NCI-H524 treated with DMSO at 0.1 percent for 48 hours (cell line): ENCODE measurements around the gene PITPNM1.
A peak's percentile ranks its signal among the peaks of the same experiment; 100 is the strongest.
"Not testable (repeated sequence)": the region's sequence is repeated elsewhere in the genome, so short reads cannot be mapped to it uniquely, and the experiment has no call there.

Experiments
- DNase-seq: peaks from one replicate; lab custom pipeline; 2025; lab: John Stamatoyannopoulos, UW

PITPNM1 gene

GRCh38 chr11:67523556-67524479, 18.7 kb upstream of the PITPNM1 start:
- DNase-seq, result no peak

GRCh38 chr11:67522844-67523555, 17.8 kb upstream of the PITPNM1 start, which contains the start of gene CABP2:
Gene CABP2 (minus strand): TSS chr11:67523446. CDS start chr11:67523326, 120 bp downstream.
- no peak for DNase-seq

GRCh38 chr11:67522338-67522737, 17.2 kb upstream of the PITPNM1 start:
- DNase-seq, result no peak

DNA sequence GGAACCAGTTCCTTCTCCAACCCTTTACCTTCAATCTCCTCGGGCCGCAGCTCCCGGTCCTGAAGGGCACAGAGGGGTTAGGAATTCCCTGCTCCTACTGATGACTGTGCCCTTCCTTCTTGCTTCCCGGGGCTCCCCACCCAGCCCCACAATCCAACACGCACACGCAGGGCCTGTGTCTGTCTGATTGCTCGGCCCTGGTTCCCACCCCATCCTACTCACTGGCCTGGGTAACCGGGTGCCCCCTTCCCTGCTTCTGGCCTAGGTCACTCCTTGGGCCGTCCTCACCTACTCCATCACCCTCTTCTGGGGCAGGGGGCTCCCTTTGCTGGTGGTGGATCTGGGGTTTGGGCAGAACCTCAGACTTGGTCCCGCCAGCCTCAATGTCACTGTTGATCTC, 16.8 kb upstream of the PITPNM1 start:
- DNase-seq, result no peak

DNA sequence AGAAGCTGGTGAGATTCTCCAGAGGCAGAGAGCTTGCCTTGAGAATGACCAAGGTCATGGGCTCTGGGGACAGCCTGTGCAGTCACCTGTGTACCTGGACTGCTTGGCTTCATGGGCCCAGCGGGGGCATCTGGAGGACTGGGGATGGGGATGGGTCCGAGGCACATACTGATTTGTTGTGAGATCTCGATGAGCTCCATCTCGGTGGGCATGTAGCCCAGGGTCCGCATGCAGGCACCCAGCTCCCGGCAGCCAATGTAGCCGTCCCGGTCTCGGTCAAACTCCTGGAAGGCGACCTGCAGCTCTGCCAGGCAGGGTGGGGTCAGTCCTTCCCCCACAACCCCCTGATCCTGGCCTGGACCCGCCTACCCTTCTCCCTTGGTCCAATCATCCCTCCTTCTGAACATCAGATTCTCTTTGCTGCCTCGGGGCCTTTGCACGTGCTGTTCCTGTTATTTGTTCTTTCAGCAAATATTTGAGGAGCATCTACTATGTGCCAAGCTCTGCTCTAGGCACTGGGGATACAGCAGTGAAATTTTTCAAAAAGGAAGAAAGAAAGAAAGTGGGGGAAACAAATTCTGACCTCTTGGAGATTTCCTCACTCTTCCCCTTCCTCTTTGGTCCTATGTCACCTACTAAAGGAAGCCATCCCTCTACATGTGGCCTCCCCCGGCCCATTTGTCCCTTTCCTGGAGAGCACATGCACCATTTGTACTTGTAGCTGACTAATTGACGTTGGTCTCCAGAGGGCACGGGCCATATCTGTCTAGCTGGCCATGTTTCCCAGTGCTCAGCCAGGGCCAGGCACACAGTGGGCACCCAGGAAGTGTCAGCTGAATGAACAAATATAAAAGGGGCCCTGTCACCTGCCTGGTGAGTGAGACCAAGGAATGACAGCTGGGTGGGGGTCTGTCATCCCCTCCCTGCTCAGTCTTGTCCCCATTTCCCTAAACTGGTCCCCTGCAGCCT, 16.0 kb upstream of the PITPNM1 start:
- DNase-seq, result no peak

DNA sequence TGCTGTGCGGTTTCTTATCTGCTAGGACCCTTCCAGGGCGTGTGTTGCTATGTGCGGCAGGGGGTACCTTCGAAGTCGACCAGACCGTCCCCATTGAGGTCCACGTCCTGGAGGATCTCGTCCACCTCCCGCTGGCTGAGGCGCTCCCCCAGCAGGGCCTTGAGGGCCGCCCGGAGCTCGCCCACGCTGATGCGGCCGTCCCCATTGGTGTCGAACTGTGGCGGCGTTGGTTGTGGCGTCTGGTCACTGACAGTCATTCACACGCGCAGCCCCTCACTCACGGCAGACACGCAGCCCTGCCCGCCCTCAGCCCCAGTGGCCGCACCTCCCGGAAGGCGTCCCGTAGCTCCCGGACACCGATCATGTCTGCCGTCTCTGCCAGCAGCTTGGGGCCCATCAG, 14.6 kb upstream of the PITPNM1 start:
- no peak for DNase-seq

DNA sequence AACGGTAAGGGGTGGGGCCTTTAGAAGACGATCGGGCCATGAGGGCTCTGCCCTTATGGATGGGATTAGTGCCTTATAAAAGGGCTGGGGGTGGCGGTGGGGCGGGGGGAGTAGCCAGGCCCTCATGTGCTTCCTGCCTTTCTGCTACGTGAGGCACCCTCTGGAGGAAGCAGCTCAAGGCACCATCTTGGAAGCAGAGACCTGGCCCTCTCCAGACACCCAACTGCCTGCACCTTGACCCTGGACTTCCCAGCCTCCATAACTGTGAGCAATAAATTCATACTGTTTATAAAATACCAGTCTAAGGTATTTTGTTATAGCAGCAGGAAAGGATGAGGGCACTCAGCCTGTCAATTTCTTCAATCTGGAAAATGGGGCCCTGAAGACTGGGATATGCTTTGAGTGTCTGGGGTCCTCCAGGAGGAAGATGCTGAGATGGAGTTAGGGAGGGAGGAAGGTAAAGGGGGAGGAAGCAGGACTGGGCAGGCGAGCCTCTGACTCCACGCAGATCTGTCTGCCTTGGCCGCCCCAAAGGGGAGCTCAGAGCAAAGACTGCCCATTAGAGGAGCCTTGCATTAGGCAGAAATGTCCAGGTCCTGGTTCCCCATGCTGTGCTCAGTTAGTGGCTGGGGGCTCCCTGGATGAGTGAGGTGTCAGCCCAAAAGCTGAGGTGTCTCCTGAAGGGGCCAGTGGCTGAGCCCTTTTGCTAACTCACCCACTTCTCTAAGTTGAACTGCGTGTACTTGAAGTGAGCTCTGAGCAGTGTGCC, 12.8 kb upstream of the PITPNM1 start:
- no peak for DNase-seq

DNA sequence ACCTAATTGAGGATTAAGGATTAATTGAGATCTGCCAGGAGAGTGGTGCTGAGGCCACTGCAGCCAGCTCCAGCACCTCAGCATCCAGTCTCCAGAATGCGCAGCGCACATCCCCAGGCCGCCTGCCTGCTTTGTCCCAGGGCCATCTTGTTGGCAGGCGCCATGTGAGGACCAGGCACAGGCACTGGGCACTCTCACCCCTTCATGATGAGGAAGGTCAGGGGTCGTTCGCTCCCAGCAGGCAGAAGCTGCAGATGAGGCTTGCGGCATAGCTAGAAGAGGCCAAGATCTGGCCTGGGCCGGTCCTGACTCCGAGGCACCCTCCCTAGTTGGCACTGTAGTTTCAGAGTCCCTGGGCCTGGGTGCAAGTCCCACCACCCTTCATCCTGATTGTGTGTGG, 11.6 kb upstream of the PITPNM1 start:
- no peak for DNase-seq

DNA sequence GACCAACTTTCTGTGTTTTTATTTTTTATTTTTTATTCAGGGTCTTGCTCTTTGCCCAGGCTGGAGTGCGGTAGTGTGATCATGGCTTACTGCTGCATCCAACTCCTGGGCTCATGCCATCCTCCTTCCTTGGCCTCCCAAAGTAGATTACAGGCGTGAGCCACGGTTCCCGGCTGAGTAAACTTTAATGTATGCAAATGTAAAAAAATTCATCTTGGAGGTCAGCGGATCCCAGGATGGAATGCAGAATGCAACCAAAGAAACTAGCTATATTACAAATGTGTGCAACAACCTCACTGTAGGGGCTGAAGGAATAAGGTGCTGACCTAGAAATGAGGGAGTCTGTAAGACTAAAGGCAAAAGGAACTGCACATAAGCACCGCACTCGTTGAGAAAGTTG, 9.0 kb upstream of the PITPNM1 start:
- no peak for DNase-seq

GRCh38 chr11:67511558-67511957, 6.4 kb upstream of the PITPNM1 start:
- not testable (repeated sequence) for DNase-seq

- no peak for DNase-seq
These were observed 4.8 kb upstream of the PITPNM1 start for GRCh38 chr11:67510023-67510345.

GRCh38 chr11:67508486-67509121, 3.4 kb upstream of the PITPNM1 start:
- peak; percentile 81 for DNase-seq

- peak; percentile 89 for DNase-seq
These were observed 2.8 kb upstream of the PITPNM1 start, which contains the start of gene CDK2AP2 for GRCh38 chr11:67507864-67508485. Gene CDK2AP2 (minus strand): TSS chr11:67508162. CDS start chr11:67508082, 80 bp downstream.

DNA sequence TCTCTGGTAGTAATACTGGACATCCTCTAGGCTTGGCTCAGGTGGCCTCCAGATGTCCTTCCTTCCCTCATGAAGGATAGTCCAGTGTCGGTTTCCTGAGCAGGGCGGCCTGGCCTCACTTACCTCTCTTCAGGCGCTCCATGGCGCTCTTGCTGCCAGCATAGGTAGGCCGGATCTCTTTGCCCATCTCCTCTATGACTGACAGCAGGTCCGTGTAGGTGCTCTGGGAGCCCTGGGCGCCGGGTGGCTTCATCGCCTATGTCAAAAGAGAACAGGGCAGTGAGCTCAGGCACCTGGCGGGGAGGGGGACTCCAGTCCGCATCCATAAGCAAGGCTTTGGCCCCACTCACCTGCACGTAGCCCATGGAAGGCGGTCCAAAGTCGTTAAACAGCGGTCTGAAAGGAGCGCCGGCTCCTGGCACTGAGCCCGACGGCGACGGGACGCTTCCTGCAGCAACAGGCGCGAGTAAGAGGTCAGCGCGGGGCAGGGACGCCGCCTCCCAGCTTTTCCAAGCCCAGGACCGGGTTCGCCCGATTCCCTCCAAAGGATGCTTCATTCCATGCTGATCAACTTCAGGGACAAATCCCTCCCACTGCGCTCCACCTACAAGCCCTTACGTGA, 2.2 kb upstream of the PITPNM1 start:
- DNase-seq, result no peak

DNA sequence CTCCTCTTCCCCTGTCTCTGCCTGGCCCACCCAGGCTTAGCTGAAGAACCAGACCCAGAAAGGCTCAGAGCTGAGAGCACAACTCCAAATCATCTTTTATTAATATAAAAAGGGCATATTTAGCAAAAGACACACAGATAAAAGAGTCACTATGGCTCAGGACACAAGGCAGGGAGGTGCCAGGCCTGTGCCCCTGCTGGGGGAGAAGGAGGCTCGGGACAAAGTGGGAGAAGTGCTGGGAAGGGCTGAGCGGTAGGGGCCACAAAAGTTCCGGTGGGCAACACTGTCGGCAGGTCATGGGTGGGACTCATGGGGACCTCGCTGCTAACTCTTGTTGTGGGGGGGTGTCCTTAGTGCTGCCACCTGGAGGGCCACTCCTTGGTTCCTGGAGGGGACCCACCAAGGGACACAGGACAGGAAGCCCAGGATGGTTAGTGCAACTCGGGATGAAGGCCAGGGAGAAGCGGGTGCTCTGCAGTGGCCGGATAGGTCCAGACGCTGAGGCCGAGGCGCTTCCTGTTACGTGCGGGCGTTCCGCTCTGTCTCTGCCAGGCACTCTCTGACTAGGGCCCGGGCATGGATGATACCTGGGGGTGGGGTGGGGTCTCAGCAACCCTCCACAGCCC, 1.4 kb upstream of the PITPNM1 start:
- no peak for DNase-seq

- DNase-seq, result no peak
These were observed 638 bp upstream of the PITPNM1 start for GRCh38 chr11:67505605-67506396.

GRCh38 chr11:67504005-67504949, 886 bp downstream of the PITPNM1 start:
- DNase-seq, result no peak
